Fibroblast of mammary gland (primary cell): Measurements from ENCODE around the gene MSANTD3.

ENCODE experiments used
- DNase-seq: peaks from one replicate; pipeline ENCODE4 v3.0.0-alpha.2; 2010; ENCODE audit warnings: low read depth
- H3K4me3 ChIP-seq: 2 replicates; pipeline ENCODE4 v1.5.1; 2011; ENCODE audit warnings: low read depth, mild to moderate bottlenecking, low read length, moderate library complexity; ENCODE audit not compliant: control insufficient read depth
- TF ChIP-seq, protein P1 (sequence below): conservative IDR thresholded peaks from 2 replicates; pipeline ENCODE4 v1.5.1; 2011; ENCODE audit warnings: low read depth, low read length, inconsistent platforms; ENCODE audit not compliant: control insufficient read depth, insufficient read depth

Gene MSANTD3

DNA sequence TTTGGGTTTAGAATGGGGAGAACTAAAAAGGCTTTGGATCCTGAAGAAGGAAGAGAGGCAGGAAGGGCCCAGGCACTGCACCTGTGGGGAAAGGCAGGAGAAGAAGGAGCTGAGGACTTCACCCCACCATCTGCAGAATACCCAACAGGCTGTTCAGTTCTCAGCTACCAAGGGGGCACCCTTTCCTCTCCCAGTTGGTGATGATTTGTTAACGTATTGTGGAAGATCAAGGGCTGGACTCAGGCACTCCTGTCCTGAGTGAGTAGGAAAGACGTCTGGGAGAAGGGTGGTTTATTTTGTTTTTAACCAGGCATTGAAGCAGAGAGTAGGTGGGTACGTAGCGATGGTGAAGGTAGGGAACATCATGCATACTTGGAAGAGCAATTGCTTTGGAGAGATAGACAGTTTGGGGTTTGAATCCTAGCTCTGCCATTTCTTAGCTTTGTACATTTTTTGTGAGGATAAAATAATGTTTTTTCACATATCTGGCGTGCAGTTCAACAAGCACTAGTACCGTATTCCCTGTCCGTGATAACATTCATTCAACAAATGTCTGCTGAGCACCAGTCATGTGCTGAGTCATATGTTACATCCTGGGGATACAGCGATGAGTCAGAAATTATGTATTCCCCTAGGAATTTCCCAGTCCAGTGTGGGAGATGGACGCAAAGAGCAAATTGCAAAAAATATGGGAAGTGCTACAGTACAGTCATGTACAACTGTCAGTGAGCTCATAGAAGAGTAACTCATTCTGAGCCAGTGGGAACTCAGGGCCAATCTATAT, 2.1 kb downstream of the MSANTD3 start:
- DNase-seq = peak; percentile 100
- TF ChIP-seq, protein P1, sequence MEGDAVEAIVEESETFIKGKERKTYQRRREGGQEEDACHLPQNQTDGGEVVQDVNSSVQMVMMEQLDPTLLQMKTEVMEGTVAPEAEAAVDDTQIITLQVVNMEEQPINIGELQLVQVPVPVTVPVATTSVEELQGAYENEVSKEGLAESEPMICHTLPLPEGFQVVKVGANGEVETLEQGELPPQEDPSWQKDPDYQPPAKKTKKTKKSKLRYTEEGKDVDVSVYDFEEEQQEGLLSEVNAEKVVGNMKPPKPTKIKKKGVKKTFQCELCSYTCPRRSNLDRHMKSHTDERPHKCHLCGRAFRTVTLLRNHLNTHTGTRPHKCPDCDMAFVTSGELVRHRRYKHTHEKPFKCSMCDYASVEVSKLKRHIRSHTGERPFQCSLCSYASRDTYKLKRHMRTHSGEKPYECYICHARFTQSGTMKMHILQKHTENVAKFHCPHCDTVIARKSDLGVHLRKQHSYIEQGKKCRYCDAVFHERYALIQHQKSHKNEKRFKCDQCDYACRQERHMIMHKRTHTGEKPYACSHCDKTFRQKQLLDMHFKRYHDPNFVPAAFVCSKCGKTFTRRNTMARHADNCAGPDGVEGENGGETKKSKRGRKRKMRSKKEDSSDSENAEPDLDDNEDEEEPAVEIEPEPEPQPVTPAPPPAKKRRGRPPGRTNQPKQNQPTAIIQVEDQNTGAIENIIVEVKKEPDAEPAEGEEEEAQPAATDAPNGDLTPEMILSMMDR = no peak

GRCh38 chr9:100430286-100430940, 3.5 kb downstream of the MSANTD3 start:
- DNase-seq = peak; percentile 83
- peak overlapping the region; percentile 7 for H3K4me3 ChIP-seq
- TF ChIP-seq, protein P1 = no peak

More for the DNA sequence above, 2.1 kb downstream of the MSANTD3 start:
- H3K4me3 ChIP-seq = peak overlapping the region; percentile 83

DNA sequence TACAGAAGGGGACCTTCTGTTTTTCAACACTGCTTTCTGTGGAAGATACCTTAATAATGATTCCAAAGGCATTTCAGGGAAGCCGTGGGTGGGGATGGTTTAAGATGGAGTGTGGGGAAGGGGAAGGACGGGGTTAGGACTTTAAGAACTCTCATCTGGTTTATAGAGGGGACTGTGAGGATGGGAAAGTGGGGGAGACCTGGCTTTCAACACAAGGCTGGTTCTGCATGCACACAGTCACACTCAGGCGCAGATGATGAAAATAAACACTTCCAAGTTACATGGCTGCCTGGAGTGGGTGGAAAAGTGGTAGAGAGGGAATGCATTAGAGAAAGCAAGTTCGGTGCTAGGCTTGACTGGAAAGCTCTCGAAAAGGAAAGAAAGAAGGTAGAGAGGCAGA, 4.9 kb downstream of the MSANTD3 start:
- no peak overlapping the region for H3K4me3 ChIP-seq
- DNase-seq = no peak
- TF ChIP-seq, protein P1 = no peak

DNA sequence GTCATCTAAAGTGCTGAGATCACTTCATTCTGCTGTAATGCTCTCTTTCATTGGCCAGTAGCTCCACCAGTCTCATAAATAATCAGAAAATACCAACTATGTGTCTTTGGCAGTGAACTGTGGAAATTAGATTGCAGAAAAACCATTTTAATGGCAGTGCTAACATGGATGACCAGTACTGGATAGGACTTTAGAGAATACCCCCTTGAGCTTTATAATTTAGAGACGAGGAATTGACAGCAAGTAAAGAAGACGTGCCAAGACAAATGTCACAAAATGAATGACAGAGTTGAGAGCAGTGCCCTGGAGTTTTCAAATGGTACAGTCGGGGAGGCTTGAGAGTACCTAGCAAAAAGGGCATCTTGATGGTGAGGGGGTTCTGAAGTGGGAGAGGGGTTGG, 5.8 kb downstream of the MSANTD3 start:
- no peak for DNase-seq
- TF ChIP-seq, protein P1 = no peak
- no peak overlapping the region for H3K4me3 ChIP-seq

DNA sequence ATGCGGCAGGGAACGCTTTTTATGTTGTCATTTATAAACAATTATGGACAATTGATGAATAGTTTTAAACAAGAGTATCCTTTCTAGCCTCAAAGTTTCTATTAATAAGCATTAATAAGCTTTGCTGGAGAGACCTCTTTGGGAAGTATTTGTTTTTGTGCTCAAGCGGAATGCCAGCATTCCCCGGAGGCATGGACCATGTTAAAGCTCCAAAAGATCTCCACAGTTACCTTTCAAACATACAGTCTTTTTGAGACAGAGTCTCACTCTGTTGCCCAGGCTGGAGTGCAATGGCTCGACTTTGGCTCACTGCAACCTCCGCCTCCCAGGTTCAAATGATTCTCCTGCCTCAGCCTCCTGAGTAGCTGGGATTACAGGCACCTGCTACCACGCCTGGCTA, 9.6 kb downstream of the MSANTD3 start:
- TF ChIP-seq, protein P1 = no peak
- no peak for DNase-seq
- no peak overlapping the region for H3K4me3 ChIP-seq

- no peak overlapping the region for H3K4me3 ChIP-seq
- DNase-seq = peak; percentile 84
- TF ChIP-seq, protein P1 = peak; percentile 99
Measured at GRCh38 chr9:100437860-100438805, 11.2 kb downstream of the MSANTD3 start.
